ENCODE results near the gene YIPF1. TPM values are rescaled to one million over a fixed set of nuclear protein-coding genes. Genes with fewer than 3 reads are reported as not detected.

Gene YIPF1
- total RNA-seq, 3 donors from 2014 or later (not counting 1 experiment from before 2014, with no cell fraction given), result 13.2 to 20.8 (median 18.0) TPM

- no peak overlapping the region for H3K27ac Mint-ChIP-seq
- ATAC-seq (no peak), DNase-seq (no peak)
- H3K4me3 Mint-ChIP-seq, result no peak overlapping the region
- whole genome bisulfite sequencing (ENCODE audit: insufficient coverage), result 98% methylated on average over 8 of the region's 9 CpGs
- H3K9me3 ChIP-seq (ENCODE audit: control insufficient read depth, insufficient read depth, low read length), result no peaks in the 10 kb centered on the region
- no peak overlapping the region for H3K4me3 ChIP-seq (ENCODE audit: low read length)
- peaks cover 0 to 2% of the 10 kb centered on the region in 2 donors for H3K27me3 Mint-ChIP-seq (ENCODE audit: low read depth in 2 of 2)
- H3K36me3 Mint-ChIP-seq, result peaks cover 18% of the 10 kb centered on the region
- H3K9me3 Mint-ChIP-seq, result no peaks in the 10 kb centered on the region
- intact Hi-C loops (cut with micrococcal nuclease), result no loop called here
- H3K4me1 ChIP-seq (ENCODE audit: control insufficient read depth, insufficient read depth, low read length), result no peaks in the 10 kb centered on the region
- no peaks in the 10 kb centered on the region for H3K4me1 Mint-ChIP-seq
- peaks cover 40% of the 10 kb centered on the region for H3K36me3 ChIP-seq (ENCODE audit: control insufficient read depth, insufficient read depth, low read length)
- no peak for TF ChIP-seq CTCF (IDR thresholded peaks at IDR 0.05)
- H3K27me3 ChIP-seq (ENCODE audit: control insufficient read depth, insufficient read depth, low read length), result no peaks in the 10 kb centered on the region
- no peak overlapping the region for H3K27ac ChIP-seq (ENCODE audit: low read length)
Observed at GRCh38 chr1:53851571-53852285, 37.9 kb downstream of the YIPF1 start.

GRCh38 chr1:53850082-53850673, 39.4 kb downstream of the YIPF1 start:
- H3K9me3 ChIP-seq (ENCODE audit: control insufficient read depth, insufficient read depth, low read length), result no peaks in the 10 kb centered on the region
- H3K36me3 ChIP-seq (ENCODE audit: control insufficient read depth, insufficient read depth, low read length), result peaks cover 26% of the 10 kb centered on the region
- WGBS (ENCODE audit: insufficient coverage), result 95% methylated on average over 7 of the region's 7 CpGs
- Mint-ChIP-seq H3K27me3 (ENCODE audit: low read depth in 2 of 2) (peaks cover 0 to 4% of the 10 kb centered on the region in 2 donors), H3K27ac (no peak overlapping the region), H3K4me3 (no peak overlapping the region), H3K9me3 (no peaks in the 10 kb centered on the region), H3K36me3 (peaks cover 18% of the 10 kb centered on the region), H3K4me1 (no peaks in the 10 kb centered on the region)
- no peak overlapping the region for H3K27ac ChIP-seq (ENCODE audit: low read length)
- ATAC-seq, result no peak
- no peak for DNase-seq
- intact Hi-C loops (cut with micrococcal nuclease), result no loop called here
- no peak overlapping the region for H3K4me3 ChIP-seq (ENCODE audit: low read length)
- TF ChIP-seq CTCF (IDR thresholded peaks at IDR 0.05), result no peak
- H3K27me3 ChIP-seq (ENCODE audit: control insufficient read depth, insufficient read depth, low read length), result no peaks in the 10 kb centered on the region
- no peaks in the 10 kb centered on the region for H3K4me1 ChIP-seq (ENCODE audit: control insufficient read depth, insufficient read depth, low read length)

GRCh38 chr1:53847980-53848379, 41.6 kb downstream of the YIPF1 start:
- H3K36me3 ChIP-seq (ENCODE audit: control insufficient read depth, insufficient read depth, low read length), result peaks cover 13% of the 10 kb centered on the region
- no peak for TF ChIP-seq CTCF (IDR thresholded peaks at IDR 0.05)
- WGBS (ENCODE audit: insufficient coverage), result 88% methylated on average over 6 of the region's 6 CpGs
- ATAC-seq, result no peak
- Mint-ChIP-seq H3K27ac (no peak overlapping the region), H3K9me3 (no peaks in the 10 kb centered on the region), H3K4me3 (no peak overlapping the region), H3K4me1 (no peaks in the 10 kb centered on the region), H3K36me3 (peaks cover 17% of the 10 kb centered on the region), H3K27me3 (ENCODE audit: low read depth in 2 of 2) (peaks cover 5 to 7% of the 10 kb centered on the region in 2 donors)
- H3K27me3 ChIP-seq (ENCODE audit: control insufficient read depth, insufficient read depth, low read length), result no peaks in the 10 kb centered on the region
- no peak for DNase-seq
- H3K4me1 ChIP-seq (ENCODE audit: control insufficient read depth, insufficient read depth, low read length), result no peaks in the 10 kb centered on the region
- H3K4me3 ChIP-seq (ENCODE audit: low read length), result no peak overlapping the region
- H3K9me3 ChIP-seq (ENCODE audit: control insufficient read depth, insufficient read depth, low read length), result no peaks in the 10 kb centered on the region
- intact Hi-C loops (cut with micrococcal nuclease), result no loop called here
- H3K27ac ChIP-seq (ENCODE audit: low read length), result no peak overlapping the region
